HG03469 (cell line): ENCODE measurements around the gene PNPLA6.
"Not testable (repeated sequence)": the region's sequence is repeated elsewhere in the genome, so short reads cannot be mapped to it uniquely, and the experiment has no call there.

Experiments used
- ATAC-seq: cut with Tn5 transposase; IDR thresholded peaks from one replicate; pipeline ENCODE4 v1.9.1; 2021; ENCODE audit warnings: mild to moderate bottlenecking, moderate library complexity, moderate number of reproducible peaks; ENCODE audit not compliant: unreplicated experiment

PNPLA6 gene

DNA sequence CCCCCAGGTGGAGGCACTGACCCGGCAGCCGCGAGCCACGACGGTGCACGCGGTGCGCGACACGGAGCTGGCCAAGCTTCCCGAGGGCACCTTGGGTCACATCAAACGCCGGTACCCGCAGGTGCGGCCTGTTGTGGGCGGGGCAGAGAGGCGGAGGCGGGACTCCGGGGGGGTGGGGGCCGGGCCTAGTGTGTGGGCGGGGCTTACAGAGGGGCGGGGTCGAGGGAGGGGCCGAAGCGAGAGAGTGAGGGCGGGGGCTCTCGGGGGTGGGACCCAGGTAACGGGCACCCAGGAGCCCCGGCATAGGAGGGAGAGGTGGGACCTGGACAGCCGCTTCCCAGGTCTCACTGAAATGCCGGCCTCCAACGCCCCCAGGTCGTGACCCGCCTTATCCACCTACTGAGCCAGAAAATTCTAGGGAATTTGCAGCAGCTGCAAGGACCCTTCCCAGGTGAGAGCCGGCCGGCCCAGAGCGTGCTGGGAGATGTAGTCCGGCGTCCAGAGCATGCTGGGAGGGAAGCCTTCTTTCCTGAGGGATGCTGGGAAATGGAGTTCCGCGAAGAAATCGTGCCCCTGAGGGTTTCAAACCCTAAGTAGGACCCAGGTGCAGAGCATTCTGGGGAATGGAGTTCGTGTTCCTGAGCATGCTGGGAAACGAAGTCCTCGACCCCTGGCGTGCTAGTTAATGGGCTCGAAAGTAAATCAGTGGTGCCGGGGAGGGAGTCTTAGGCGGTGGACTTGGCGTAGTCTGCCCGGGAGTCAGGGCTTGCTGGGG lies 15.7 kb downstream of the PNPLA6 start:
- ATAC-seq: no peak

DNA sequence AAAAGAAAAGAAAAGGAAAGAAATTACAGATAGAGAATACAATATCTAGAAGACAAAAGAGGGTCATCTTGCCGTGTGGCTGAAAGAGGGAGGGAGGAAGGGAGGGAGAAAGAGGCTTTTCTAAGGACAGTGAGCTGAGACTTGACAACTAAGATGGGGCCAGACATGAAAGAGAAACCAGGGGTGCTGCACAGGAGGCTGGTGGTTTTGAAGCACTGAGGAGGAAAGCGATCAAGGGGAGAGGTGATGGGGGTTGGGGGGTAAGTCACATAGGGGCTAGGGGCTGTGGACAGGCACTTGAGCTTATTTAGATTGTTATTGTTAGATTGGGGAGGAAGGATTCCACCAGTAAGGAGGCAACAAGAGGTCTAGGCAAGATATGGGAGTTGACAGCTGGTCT lies 17.3 kb downstream of the PNPLA6 start:
- ATAC-seq: no peak

DNA sequence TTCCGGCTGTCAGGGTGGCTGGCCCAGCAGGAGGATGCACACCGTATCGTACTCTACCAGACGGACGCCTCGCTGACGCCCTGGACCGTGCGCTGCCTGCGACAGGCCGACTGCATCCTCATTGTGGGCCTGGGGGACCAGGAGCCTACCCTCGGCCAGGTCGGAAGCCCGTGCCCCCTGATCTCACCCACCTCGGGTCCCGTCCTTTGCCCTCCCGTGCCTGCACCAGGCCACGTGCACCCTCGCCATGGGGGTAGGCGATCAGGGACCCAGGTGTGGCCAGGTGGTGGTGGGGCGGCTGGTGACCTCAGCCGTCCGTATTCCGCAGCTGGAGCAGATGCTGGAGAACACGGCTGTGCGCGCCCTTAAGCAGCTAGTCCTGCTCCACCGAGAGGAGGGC lies 19.0 kb downstream of the PNPLA6 start:
- no peak for ATAC-seq

DNA sequence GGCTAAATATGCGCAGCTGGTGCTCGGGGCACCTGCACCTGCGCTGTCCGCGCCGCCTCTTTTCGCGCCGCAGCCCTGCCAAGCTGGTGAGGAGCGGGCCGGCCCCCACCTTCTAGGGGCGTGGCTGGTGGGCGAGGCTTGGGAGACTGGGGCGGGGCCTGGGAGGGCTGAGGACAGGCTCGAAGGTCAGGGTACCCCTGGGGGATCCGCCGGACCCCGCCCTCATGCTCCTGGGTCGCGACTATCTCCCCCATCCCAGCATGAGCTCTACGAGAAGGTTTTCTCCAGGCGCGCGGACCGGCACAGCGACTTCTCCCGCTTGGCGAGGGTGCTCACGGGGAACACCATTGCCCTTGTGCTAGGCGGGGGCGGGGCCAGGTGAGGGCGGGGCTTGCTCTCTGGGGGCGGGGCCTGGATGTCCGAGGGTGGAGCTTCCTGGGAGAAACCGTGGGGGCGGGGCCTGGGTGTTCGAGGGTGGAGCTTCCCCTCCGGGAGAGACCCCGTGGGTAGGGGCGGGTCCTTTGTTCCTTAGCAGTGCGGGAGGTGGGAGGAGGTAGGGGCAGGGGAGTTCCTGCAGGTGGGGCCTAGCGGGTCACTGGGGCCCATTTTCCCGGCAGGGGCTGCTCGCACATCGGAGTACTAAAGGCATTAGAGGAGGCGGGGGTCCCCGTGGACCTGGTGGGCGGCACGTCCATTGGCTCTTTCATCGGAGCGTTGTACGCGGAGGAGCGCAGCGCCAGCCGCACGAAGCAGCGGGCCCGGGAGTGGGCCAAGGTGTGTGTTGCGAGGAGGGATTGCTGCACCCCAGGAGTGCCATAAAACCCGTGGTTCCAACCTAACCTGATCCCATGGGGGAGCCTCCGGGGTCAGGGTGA lies 19.7 kb downstream of the PNPLA6 start:
- no peak for ATAC-seq

DNA sequence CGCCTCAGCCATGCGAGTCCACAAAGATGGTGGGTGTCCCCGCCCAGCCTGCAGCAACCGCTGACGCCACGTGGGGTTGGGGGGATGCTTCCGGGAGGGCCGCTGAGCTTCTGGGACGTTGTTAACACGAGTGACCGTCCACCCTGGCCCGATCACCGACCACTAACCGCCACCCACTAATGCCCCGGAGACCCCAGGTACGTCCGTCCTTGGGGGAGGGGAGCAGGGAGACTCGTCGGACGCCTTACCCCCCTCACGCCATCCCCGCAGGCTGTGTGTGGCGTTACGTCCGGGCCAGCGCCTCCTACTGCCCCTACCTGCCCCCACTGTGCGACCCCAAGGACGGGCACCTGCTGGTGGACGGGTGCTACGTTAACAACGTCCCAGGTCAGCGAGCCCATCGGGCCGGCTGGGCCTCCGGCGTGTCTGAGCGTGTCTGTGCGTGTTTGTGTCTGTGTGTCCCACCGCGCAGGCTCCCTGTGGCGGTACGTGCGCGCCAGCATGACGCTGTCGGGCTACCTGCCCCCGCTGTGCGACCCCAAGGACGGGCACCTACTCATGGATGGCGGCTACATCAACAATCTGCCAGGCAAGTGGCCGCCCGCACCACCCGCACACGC lies 21.3 kb downstream of the PNPLA6 start:
- ATAC-seq: no peak

DNA sequence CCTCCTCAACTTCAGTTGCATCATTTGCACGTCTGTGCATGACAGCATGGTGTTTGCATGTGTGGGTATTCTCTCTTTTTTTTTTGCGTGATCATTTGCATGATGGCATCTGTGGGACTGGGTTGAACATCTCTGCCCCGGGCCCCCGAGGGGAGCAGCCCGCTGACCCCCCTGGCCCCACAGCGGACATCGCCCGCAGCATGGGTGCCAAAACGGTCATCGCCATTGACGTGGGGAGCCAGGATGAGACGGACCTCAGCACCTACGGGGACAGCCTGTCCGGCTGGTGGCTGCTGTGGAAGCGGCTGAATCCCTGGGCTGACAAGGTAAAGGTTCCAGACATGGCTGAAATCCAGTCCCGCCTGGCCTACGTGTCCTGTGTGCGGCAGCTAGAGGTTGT lies 23.1 kb downstream of the PNPLA6 start:
- no peak for ATAC-seq

DNA sequence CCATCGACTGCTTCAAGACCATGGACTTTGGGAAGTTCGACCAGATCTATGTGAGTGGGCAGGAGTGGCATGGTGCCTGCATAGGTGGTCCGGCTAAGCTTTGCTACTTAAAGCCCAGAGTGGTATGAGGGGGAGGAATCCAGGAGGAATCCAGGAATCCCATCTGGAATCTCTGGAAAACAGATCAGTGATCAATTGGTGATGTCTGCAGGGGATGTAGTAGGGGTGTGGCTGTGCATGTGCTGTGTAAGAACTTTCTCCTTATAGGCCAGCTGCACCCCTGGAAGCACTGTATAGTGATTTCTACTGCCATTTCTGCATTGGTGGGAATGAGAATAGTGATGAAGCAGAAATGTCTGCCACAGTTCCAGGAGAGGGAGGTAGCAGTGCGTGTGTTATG lies 23.6 kb downstream of the PNPLA6 start:
- no peak for ATAC-seq

DNA sequence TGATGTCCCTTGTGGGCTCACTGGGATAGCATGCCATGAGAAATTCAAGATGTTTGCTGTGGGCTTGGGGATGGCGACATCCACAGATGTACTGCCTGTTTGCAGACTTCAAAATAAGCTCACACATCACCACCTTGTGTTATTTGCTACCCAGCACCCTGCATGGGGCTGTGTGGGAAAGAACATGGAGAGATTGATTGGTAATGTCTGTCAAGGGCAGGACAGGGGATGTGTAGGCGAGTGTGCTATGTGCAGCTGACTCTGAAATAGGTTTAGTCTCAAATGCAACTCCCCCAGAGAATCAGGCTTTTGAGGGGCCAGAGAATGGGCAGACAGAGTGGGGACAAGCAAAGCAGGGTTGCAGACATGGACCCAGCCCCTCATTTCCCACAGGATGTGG lies 24.7 kb downstream of the PNPLA6 start:
- no peak for ATAC-seq

DNA sequence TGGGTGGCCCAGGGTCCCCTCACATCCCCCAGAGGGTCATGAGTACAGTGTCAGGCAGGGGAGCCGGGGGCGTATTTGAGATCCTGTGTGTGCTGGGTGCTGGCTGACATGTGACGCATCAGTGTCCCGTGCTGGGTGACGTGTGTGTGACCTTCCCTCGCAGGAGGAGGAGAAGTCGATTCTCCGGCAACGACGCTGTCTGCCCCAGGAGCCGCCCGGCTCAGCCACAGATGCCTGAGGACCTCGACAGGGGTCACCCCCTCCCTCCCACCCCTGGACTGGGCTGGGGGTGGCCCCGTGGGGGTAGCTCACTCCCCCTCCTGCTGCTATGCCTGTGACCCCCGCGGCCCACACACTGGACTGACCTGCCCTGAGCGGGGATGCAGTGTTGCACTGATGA lies 25.8 kb downstream of the PNPLA6 start:
- ATAC-seq: no peak

DNA sequence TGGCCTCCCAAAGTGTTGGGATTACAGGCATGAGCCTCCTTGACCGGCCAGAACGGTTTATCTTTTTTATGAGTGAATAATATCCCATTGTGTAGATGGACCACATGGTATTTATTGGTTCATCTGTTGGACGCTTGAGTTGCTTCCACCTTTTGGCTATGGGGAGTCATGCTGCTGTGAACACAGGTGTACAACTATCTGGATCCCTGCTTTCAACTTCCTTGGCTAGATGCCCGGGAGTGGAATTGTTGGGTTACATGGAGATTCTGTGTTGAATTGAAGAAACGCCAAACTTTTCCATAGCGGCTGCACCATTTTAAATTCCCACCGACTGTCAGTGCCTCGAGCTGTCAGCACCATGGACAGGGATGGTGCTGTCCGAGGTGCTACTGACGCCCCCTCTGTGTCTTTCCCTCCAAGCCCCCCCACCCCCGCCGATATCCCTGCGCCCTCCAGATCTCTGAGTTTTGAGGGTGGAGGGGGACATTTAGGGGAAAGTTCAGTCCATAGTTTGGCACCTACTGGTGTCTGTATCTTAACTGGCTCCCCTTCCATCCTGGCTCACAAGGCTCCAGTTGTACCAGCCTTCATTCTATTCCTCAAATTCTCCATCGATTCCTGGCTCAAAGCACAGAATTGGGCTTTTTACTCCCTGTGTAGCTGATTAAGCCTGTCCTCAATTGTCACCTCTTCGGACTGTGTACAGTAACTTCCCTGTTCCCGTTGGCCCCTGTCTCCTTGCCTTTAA lies 27.3 kb downstream of the PNPLA6 start:
- ATAC-seq: no peak

DNA sequence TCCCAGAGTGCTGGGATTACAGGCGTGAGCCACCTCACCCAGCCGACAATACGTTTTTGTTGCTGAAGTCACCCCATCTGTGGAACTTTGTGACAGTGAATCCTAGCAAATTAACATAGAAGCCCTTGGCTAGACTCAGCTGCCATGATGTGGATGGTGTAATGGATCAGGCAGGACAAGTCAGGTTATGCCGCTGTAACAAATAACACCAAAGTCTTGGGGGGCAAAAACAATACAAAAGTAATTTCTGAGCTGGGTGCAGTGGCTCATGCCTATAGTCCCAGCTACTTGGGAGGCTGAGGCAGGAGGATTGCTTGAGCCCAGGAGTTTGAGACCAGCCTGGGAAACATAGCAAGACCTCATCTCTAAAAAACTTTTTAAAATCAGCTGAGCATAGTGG lies 29.3 kb downstream of the PNPLA6 start:
- no peak for ATAC-seq

DNA sequence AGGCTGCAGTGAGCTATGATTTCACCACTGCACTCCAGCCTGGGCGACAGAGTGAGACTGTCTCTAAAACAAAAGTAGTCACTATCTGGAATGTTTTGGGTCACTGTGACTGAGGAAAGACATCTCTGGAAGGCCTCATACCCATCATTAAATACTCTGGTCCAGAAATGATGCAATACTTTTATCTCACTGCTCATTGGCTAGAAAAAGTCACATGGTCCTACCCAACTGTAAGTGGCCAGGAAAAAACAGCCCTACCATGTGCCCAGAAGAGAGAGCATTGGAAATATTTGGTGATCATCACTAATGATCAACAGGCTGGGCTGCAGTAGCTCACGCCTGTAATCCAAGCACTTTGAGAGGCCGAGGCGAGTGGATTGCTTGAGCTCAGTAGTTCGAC lies 29.8 kb downstream of the PNPLA6 start:
- no peak for ATAC-seq

DNA sequence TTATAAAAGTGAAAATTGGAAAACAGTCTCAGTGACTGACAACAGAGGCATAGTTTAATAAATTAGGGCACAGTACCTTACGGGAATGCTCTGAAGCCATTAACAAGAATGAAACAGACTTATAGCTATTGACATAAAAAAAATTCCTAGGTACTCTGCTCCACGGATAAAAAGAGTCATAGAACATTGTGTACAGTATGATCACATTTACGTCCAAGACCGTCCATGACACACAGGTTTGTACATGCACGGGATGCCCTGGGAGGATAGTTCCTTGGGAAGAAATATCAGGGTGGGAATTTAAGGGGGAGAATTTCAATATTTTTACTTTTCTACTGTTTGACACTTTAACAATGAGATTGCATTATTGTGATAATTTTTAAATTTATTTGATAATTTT lies 35.2 kb downstream of the PNPLA6 start:
- no peak for ATAC-seq

DNA sequence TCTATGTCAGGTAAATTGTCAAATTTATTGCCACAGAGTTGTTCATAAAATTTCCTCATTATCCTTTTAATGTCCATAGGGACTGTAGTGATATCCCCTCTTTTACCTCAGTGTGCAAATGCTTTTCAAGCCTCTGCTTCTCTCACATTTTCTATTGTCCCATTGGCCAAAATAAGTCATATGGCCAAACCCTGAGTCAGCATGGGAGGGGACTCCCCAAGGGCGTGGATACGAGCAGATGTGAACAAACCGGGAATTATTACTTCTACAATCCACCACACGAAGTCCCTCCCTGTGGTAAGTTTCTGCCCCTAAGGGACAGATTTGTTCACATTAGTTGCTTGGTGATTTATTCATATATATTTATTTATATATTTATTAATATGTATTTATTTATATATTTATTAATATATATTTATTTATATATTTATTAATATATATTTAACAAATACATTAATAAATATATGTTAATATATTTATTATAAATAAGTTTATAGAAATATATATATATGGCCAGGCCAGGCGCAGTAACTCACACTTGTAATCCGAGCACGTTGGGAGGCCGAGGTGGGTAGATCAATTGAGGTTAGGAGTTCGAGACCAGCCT lies 40.0 kb downstream of the PNPLA6 start:
- no peak for ATAC-seq

DNA sequence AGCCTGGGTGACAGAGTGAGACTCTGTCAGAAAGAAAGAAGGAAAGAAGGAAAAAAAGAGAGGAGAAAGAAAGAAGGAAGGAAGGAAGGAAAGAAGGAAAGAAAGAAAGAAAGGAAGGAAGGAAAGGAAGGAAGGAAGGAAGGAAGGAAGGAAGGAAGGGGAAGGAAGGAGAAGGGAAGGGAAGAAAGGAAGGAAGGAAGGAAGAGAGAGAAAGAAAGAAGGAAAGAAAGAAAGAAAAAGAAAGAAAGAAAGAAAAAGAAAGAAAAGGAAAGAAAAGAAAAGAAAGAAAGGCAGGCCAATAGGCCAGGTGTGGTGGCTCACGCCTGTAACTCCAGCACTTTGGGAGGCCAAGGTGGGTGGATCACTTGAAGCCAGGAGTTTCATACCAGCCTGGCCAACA lies 41.9 kb downstream of the PNPLA6 start:
- ATAC-seq: not testable (repeated sequence)

DNA sequence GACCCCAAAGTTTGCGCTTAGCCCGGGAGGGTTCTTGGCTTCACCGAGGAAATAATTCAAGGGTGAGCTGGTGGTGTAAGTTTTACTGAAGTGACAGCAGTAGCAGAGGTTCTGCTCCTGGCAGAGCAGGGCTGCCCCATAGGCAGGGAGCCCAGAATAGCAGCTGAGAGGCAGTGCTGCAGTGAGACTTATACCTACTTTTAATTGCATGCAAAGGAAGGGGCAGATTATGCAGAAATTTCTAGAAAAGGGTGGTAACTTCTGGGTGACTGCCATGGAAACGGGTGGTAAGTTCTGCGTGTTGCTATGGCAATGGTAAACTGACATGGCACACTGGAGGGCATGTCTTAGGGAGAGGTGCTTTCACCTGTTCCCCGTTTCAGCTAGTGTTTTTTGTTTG lies 42.6 kb downstream of the PNPLA6 start:
- no peak for ATAC-seq

DNA sequence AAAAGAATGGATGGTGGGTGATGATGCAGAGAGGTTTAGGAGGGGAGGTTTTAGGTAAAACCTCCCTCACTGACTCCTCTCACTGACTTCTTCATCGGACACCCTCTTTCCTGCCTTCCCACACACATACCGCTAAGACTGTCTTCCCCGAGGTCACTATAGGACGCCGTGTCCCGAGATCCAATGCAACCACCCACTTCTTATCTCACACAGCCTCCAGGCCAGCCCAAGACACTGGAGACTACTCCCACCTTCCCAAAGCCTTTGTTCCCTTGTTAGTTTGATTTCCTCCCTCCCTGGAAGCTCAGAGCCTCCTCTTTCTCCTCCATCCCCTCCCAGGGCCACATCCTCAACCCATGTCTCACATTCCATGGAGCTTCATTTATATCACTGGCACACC lies 43.7 kb downstream of the PNPLA6 start:
- no peak for ATAC-seq

DNA sequence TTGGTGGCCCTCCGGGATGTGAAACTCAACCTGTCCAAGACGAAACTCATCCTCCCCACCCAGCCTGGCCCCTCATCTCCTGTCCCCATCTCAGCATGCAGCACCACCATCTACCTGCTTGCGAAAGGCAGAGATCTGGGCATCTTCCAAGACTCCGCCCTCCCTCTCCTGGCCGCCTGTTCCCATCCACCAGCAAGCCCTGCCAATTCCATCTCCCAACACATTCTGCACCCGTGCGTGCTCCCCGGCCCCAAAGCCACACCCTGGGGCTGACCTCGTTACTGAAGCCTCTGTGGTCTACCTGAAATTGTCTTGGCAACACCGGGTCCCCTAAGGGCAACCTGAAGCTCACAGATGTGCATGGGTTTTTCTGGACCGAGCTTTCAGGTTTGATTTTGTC lies 46.9 kb downstream of the PNPLA6 start:
- ATAC-seq: no peak

DNA sequence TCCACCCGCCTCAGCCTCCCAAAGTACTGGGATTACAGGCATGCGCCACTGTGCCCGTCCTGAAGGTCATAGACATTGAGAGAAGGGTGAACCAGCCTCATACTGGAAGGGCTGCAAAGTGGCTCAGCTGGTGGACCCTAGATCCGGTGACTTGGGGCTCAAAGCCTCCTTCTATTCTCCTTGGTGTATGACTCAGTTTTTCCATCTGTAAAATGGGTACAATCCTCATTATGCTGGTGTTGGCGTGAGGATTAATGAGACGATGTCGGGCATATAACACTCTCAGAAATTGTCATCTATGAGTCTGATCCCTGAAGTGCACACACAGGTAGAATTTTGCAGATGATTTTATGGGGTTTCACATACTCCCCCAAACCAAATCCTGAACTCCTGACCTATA lies 54.3 kb downstream of the PNPLA6 start:
- ATAC-seq: no peak

DNA sequence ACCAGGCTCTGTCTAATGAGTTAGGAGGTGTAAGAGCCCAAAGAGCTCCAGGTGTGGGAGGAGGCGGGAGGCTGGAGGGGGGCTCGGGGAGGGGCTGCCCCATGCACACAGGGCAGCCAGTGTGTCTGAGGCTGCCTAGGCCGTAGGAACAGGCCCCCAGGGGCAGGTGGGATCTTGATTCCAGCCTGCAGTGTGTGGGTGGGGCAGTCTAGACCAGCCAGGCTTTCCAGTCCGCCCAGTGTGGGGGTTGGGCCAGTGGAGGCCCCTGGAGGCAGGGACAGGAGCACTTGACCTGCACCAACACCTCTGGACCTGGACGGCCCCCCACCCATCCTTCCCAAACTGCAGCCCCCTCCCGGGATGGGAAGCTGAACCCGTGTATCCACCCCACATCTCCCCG lies 54.7 kb downstream of the PNPLA6 start:
- no peak for ATAC-seq
